Measurements from ENCODE around the gene SIPA1. TPM values are rescaled to one million over a fixed set of nuclear protein-coding genes. Genes with fewer than 3 reads are reported as not detected.

Gene SIPA1
- total and polyA plus RNA-seq, 12 donors = 11.8 to 85.9 (median 21.2) TPM

DNA sequence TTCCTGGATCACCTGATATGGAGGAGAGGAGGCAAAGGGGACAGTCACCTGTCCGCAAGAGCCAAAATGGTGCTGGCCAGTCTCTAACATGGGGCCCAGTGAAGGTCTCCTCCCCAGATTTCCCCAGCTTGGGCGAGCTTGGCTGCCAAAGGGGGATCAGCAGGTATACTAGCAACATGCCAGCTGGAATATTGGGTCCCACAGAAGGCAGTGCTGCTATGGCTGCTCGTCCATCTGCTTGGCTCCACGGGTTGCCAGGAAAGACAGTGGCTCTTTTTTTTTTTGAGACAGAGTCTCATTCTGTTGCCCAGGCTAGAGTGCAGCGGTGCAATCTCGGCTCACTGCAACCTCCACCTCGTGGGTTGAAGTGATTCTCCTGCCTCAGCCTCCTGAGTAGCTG, 61.4 kb downstream of the SIPA1 start:
- Histone ChIP-seq H3K4me3 (no peak overlapping the region), H3K9me3 (no peaks in the 10 kb centered on the region), H3K27me3 (no peaks in the 10 kb centered on the region), H3K4me1 (peaks cover 0 to 20% (median 12%) of the 10 kb centered on the region in 9 donors), H3K27ac (no peak overlapping the region), H3K36me3 (no peaks in the 10 kb centered on the region)
- DNase-seq (no peak), ATAC-seq (no peak)
- 82 to 83% methylated on average over 7 of the region's 7 CpGs for WGBS, 2 donors
- TF ChIP-seq, protein P1, sequence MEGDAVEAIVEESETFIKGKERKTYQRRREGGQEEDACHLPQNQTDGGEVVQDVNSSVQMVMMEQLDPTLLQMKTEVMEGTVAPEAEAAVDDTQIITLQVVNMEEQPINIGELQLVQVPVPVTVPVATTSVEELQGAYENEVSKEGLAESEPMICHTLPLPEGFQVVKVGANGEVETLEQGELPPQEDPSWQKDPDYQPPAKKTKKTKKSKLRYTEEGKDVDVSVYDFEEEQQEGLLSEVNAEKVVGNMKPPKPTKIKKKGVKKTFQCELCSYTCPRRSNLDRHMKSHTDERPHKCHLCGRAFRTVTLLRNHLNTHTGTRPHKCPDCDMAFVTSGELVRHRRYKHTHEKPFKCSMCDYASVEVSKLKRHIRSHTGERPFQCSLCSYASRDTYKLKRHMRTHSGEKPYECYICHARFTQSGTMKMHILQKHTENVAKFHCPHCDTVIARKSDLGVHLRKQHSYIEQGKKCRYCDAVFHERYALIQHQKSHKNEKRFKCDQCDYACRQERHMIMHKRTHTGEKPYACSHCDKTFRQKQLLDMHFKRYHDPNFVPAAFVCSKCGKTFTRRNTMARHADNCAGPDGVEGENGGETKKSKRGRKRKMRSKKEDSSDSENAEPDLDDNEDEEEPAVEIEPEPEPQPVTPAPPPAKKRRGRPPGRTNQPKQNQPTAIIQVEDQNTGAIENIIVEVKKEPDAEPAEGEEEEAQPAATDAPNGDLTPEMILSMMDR (IDR thresholded peaks at IDR 0.05) = no peak
- intact Hi-C loops (cut with DNase I) = loop anchor here in 2 of 10 donors (5.0 to 10.0 kb wide), 2 partner anchors 37 to 65 kb away; partner anchors contain the start of genes RELA (in 1 of the 2) and SIPA1 (in 1 of the 2)

DNA sequence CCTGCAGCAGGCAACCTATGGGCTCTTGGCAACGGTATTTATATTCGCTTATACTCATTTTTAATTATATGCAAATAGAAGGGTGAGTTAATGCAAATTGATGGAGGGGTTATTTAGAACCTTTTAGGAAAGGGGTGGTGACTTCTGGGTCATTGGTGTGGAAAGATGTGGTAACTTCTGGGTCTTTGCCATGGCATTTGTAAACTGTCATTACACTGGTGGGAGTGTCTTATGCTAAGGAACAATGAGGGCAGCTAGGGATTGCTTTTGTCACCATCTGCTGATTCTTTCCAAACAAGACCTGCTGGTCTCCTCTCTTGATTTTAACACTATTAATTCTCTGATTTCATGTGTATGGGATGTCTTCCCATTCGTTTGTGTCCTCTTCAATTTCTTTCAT, 62.5 kb downstream of the SIPA1 start:
- no peak for DNase-seq
- Histone ChIP-seq H3K27me3 (no peaks in the 10 kb centered on the region), H3K9me3 (no peaks in the 10 kb centered on the region), H3K27ac (no peak overlapping the region), H3K4me1 (peaks cover 0 to 15% (median 10%) of the 10 kb centered on the region in 9 donors), H3K4me3 (no peak overlapping the region), H3K36me3 (no peaks in the 10 kb centered on the region)
- TF ChIP-seq, protein P1 (IDR thresholded peaks at IDR 0.05) = no peak
- intact Hi-C loops (cut with DNase I) = loop anchor here in 4 of 10 donors (5.0 to 10.0 kb wide), 3 partner anchors 76 to 287 kb away; no protein-coding TSS in a partner anchor
- ATAC-seq = no peak
- WGBS, 2 donors = 77 to 78% methylated on average over 3 of the region's 3 CpGs

Small RNA genes lying within 50 kb of the gene (microRNA-seq; reads per million reads assigned to microRNA genes)
- gene MIR4489 (0 reads per million in 2 donors), gene MIR4690 (0 to 0.51 reads per million in 2 donors)

Other genes starting within 250 kb of the SIPA1 start
- 100 to 1,000 TPM; 284 to 808 (median 432) TPM for gene NEAT1, start 215.3 kb upstream of the SIPA1 start, total RNA-seq
- gene NEAT1, start 215.3 kb upstream of the SIPA1 start, polyA plus RNA-seq = 1,000 to 10,000 TPM in 1 of 2 donors, 100 to 1,000 TPM in 1; 103 to 1,899 TPM
- 1,000 to 10,000 TPM; 4,742 to 8,462 (median 5,956) TPM for gene MALAT1, start 139.1 kb upstream of the SIPA1 start, total RNA-seq
- 1,000 to 10,000 TPM in 1 of 2 donors, 100 to 1,000 TPM in 1; 205 to 8,339 TPM for gene MALAT1, start 139.1 kb upstream of the SIPA1 start, polyA plus RNA-seq
- 10 to 100 TPM; 47.4 to 66.9 (median 55.6) TPM for gene SCYL1, start 113.0 kb upstream of the SIPA1 start, total RNA-seq
- 100 to 1,000 TPM in 1 of 2 donors, 10 to 100 TPM in 1; 90.0 to 130 TPM for gene SCYL1, start 113.0 kb upstream of the SIPA1 start, polyA plus RNA-seq
- 10 to 100 TPM; 54.4 to 92.5 (median 72.8) TPM for gene LTBP3, start 79.7 kb upstream of the SIPA1 start, total RNA-seq
- gene LTBP3, start 79.7 kb upstream of the SIPA1 start, polyA plus RNA-seq = 10 to 100 TPM; 42.7 to 79.7 TPM
- gene ZNRD2, start 67.6 kb upstream of the SIPA1 start, total RNA-seq = 10 to 100 TPM; 23.7 to 44.0 (median 26.3) TPM
- 10 to 100 TPM; 55.6 to 92.0 TPM for gene ZNRD2, start 67.6 kb upstream of the SIPA1 start, polyA plus RNA-seq
- 10 to 100 TPM; 21.2 to 54.9 (median 29.2) TPM for gene FAM89B, start 65.6 kb upstream of the SIPA1 start, total RNA-seq
- 10 to 100 TPM; 42.0 to 55.7 TPM for gene FAM89B, start 65.6 kb upstream of the SIPA1 start, polyA plus RNA-seq
- 100 to 1,000 TPM in 1 of 10 donors, 10 to 100 TPM in 9; 42.9 to 113 (median 53.9) TPM for gene EHBP1L1, start 62.0 kb upstream of the SIPA1 start, total RNA-seq
- 10 to 100 TPM; 30.8 to 62.6 TPM for gene EHBP1L1, start 62.0 kb upstream of the SIPA1 start, polyA plus RNA-seq
- 1 to 10 TPM in 2 of 10 donors, under 1 TPM in 6, not detected in 2; 0.22 to 1.5 (median 0.35) TPM for gene KCNK7, start 42.3 kb upstream of the SIPA1 start, total RNA-seq
- gene KCNK7, start 42.3 kb upstream of the SIPA1 start, polyA plus RNA-seq = 1 to 10 TPM in 1 of 2 donors, under 1 TPM in 1; 0.48 to 1.4 TPM
- 10 to 100 TPM; 23.1 to 45.6 (median 34.2) TPM for gene MAP3K11, start 23.9 kb upstream of the SIPA1 start, total RNA-seq
- gene MAP3K11, start 23.9 kb upstream of the SIPA1 start, polyA plus RNA-seq = 10 to 100 TPM; 32.5 to 69.9 TPM
- 10 to 100 TPM in 9 of 10 donors, 1 to 10 TPM in 1; 9.4 to 16.9 (median 11.7) TPM for gene PCNX3, start 22.3 kb upstream of the SIPA1 start, total RNA-seq
- 10 to 100 TPM in 1 of 2 donors, 1 to 10 TPM in 1; 9.7 to 11.6 TPM for gene PCNX3, start 22.3 kb upstream of the SIPA1 start, polyA plus RNA-seq
- gene RELA, start 24.8 kb downstream of the SIPA1 start, total RNA-seq = 10 to 100 TPM; 30.7 to 55.2 (median 40.0) TPM
- 10 to 100 TPM; 28.9 to 38.3 TPM for gene RELA, start 24.8 kb downstream of the SIPA1 start, polyA plus RNA-seq
- gene KAT5, start 74.2 kb downstream of the SIPA1 start, total RNA-seq = 10 to 100 TPM; 40.9 to 53.6 (median 44.0) TPM
- gene KAT5, start 74.2 kb downstream of the SIPA1 start, polyA plus RNA-seq = 10 to 100 TPM; 54.9 to 62.8 TPM
- gene RNASEH2C, start 82.7 kb downstream of the SIPA1 start, total RNA-seq = 10 to 100 TPM; 34.1 to 75.6 (median 43.5) TPM
- gene RNASEH2C, start 82.7 kb downstream of the SIPA1 start, polyA plus RNA-seq = 100 to 1,000 TPM in 1 of 2 donors, 10 to 100 TPM in 1; 60.3 to 123 TPM
- 10 to 100 TPM in 1 of 10 donors, 1 to 10 TPM in 9; 6.1 to 12.8 (median 7.4) TPM for gene AP5B1, start 142.9 kb downstream of the SIPA1 start, total RNA-seq
- 1 to 10 TPM; 5.0 to 5.1 TPM for gene AP5B1, start 142.9 kb downstream of the SIPA1 start, polyA plus RNA-seq
- not detected for gene OVOL1, start 149.0 kb downstream of the SIPA1 start, total RNA-seq
- gene OVOL1, start 149.0 kb downstream of the SIPA1 start, polyA plus RNA-seq = not detected
- under 1 TPM in 5 of 10 donors, not detected in 5; 0.13 to 0.32 (median 0.21) TPM for gene SNX32, start 195.9 kb downstream of the SIPA1 start, total RNA-seq
- gene SNX32, start 195.9 kb downstream of the SIPA1 start, polyA plus RNA-seq = under 1 TPM; 0.51 to 0.58 TPM
- gene CFL1, start 220.1 kb downstream of the SIPA1 start, total RNA-seq = 100 to 1,000 TPM; 281 to 672 (median 320) TPM
- gene CFL1, start 220.1 kb downstream of the SIPA1 start, polyA plus RNA-seq = 100 to 1,000 TPM; 159 to 962 TPM
- 10 to 100 TPM; 20.3 to 38.8 (median 27.0) TPM for gene MUS81, start 222.3 kb downstream of the SIPA1 start, total RNA-seq
- 100 to 1,000 TPM in 1 of 2 donors, 10 to 100 TPM in 1; 54.4 to 111 TPM for gene MUS81, start 222.3 kb downstream of the SIPA1 start, polyA plus RNA-seq
- 100 to 1,000 TPM in 3 of 10 donors, 10 to 100 TPM in 7; 79.4 to 112 (median 89.6) TPM for gene EFEMP2, start 234.7 kb downstream of the SIPA1 start, total RNA-seq
- 100 to 1,000 TPM in 1 of 2 donors, 10 to 100 TPM in 1; 54.8 to 133 TPM for gene EFEMP2, start 234.7 kb downstream of the SIPA1 start, polyA plus RNA-seq
- 1 to 10 TPM in 2 of 10 donors, under 1 TPM in 7, not detected in 1; 0.20 to 7.9 (median 0.55) TPM for gene CTSW, start 241.7 kb downstream of the SIPA1 start, total RNA-seq
- under 1 TPM; 0.17 to 0.88 TPM for gene CTSW, start 241.7 kb downstream of the SIPA1 start, polyA plus RNA-seq